Measurements from ENCODE around the gene MUL1. TPM values are rescaled to one million over a fixed set of nuclear protein-coding genes. Genes with fewer than 3 reads are reported as not detected.

MUL1 gene
- polyA plus RNA-seq, 1 of the 3 experiments (the other 2 are of a cell fraction), result 22.8 TPM

GRCh38 chr1:20463502-20463901 lies 44.4 kb downstream of the MUL1 start:
- Histone ChIP-seq H3F3A (replicated peaks; ENCODE audit: insufficient read depth) (no peaks in the 10 kb centered on the region), H3K4me1 (ENCODE audit: control insufficient read depth in 1 of 2, insufficient read depth in 2 of 2, low read depth in 1 of 2, low read length in 1 of 2) (peaks cover 0 to 3% of the 10 kb centered on the region in 2 experiments; a peak in 1 of 4 replicates), H4K20me1 (ENCODE audit: insufficient read depth) (no peaks in the 10 kb centered on the region), H3K27me3 (ENCODE audit: insufficient read depth) (no peaks in the 10 kb centered on the region; the same call in 1 of the 2 replicates), H3K79me2 (ENCODE audit: insufficient read depth) (no peaks in the 10 kb centered on the region), H3K4me2 (no peak overlapping the region), H3K36me3 (replicated peaks in 1 of 2; ENCODE audit: control insufficient read depth in 1 of 2, insufficient read depth in 2 of 2, low read length in 1 of 2) (no peaks in the 10 kb centered on the region), H3K9ac (no peak overlapping the region), H3K9me2 (no peaks in the 10 kb centered on the region), H2AFZ (ENCODE audit: low read depth) (no peak overlapping the region), H3K4me3 (ENCODE audit: low read depth in 2 of 2, low read length in 1 of 2) (no peak overlapping the region), H3K27ac (ENCODE audit: low read depth in 2 of 2, low read length in 1 of 2) (no peak overlapping the region), H3K9me3 (no peaks in the 10 kb centered on the region)
- 51% methylated on average over 1 of the region's 1 CpG for WGBS (ENCODE audit: low lambda C conversion rate)
- ChIA-PET POLR2A (no interaction called here), CTCF (interaction anchor here (1.2 to 1.9 kb wide), 3 partner anchors 20 to 250 kb away, joined by 4 to 5 read pairs (median 4); no protein-coding TSS in a partner anchor)
- no peak for DNase-seq
- TF ChIP-seq USF1 (IDR thresholded peaks at IDR 0.05; ENCODE audit: borderline replicate concordance, low read depth), result no peak
- no peak for TF ChIP-seq TEAD4 (IDR thresholded peaks at IDR 0.05; ENCODE audit: borderline replicate concordance, insufficient read depth)
- no peak for TF ChIP-seq FOXM1 (IDR thresholded peaks at IDR 0.05; ENCODE audit: low read depth)
- TF ChIP-seq FOSL2 (IDR thresholded peaks at IDR 0.05; ENCODE audit: borderline replicate concordance, low read depth), result no peak
- TF ChIP-seq MXI1 (IDR thresholded peaks at IDR 0.05; ENCODE audit: low read depth, low read length), result no peak
- TF ChIP-seq IRF3 (IDR thresholded peaks at IDR 0.05; ENCODE audit: low read depth, low read length), result no peak
- TF ChIP-seq SIN3A (IDR thresholded peaks at IDR 0.05; ENCODE audit: borderline replicate concordance, low read depth, low read length), result no peak
- TF ChIP-seq YY1 (IDR thresholded peaks at IDR 0.05; ENCODE audit: low read depth), result no peak
- TF ChIP-seq PBX3 (IDR thresholded peaks at IDR 0.05), result no peak
- TF ChIP-seq SMC3 (IDR thresholded peaks at IDR 0.05; ENCODE audit: low read depth, low read length), result no peak
- no peak for TF ChIP-seq JUND (IDR thresholded peaks at IDR 0.05)
- no peak for TF ChIP-seq NRF1 (IDR thresholded peaks at IDR 0.05; ENCODE audit: low read depth, low read length)
- TF ChIP-seq RAD21 (IDR thresholded peaks at IDR 0.05; ENCODE audit: low read length), result no peak
- no peak for TF ChIP-seq RCOR1 (IDR thresholded peaks at IDR 0.05; ENCODE audit: low read length)
- no peak for TF ChIP-seq POLR2AphosphoS5 (IDR thresholded peaks at IDR 0.05; ENCODE audit: low read depth, low read length)
- no peak for TF ChIP-seq RFX5 (IDR thresholded peaks at IDR 0.05; ENCODE audit: low read length)
- no peak for TF ChIP-seq CHD2 (IDR thresholded peaks at IDR 0.05; ENCODE audit: low read length, partially characterized antibody)
- TF ChIP-seq TCF12 (IDR thresholded peaks at IDR 0.05), result no peak

Data from SK-N-SH (cell line).